K562 (cell line): ENCODE data around the gene SYNCRIP. TPM values are rescaled to one million over a fixed set of nuclear protein-coding genes. Genes with fewer than 3 reads are reported as not detected.

Source experiments
- BMI1 ChIP-seq: fragments of 150-350 bp; IDR thresholded peaks from 2 replicates; pipeline ENCODE4 v1.6.1; 2014; ENCODE audit warnings: low read length
- ESRRA ChIP-seq: fragments of 450-650 bp; IDR thresholded peaks from 2 replicates; pipeline ENCODE4 v1.6.1; 2014; ENCODE audit warnings: low read depth, mild to moderate bottlenecking, moderate library complexity, borderline replicate concordance
- FOXA1 ChIP-seq: fragments of 450-650 bp; IDR thresholded peaks from 2 replicates; pipeline ENCODE4 v1.6.1; 2016; ENCODE audit warnings: mild to moderate bottlenecking, borderline replicate concordance
- HNRNPH1 ChIP-seq: fragments of 200-400 bp; formaldehyde crosslinking; optimal IDR thresholded peaks from 2 replicates; pipeline ENCODE3; 2017; ENCODE audit warnings: low read depth, mild to moderate bottlenecking, low read length, moderate library complexity
- HSF4 ChIP-seq: fragments of 250-450 bp; sonication (Bioruptor Pico); IDR thresholded peaks from 2 replicates; pipeline ENCODE4 v2.1.2; 2022; ENCODE audit warnings: mild to moderate bottlenecking, moderate library complexity, borderline replicate concordance
- JUNB ChIP-seq: fragments of 450-650 bp; formaldehyde crosslinking; conservative IDR thresholded peaks from 2 replicates; pipeline ENCODE4 v1.4.0; 2020; ENCODE audit warnings: mild to moderate bottlenecking
- MYC ChIP-seq, 2 experiments: fragments of 250-450 bp in 1 of 2; sonication (Bioruptor Pico) in 1 of 2; IDR thresholded peaks; 2 replicates each; pipeline versions ENCODE4 v1.5.1 to v1.6.1; 2012 to 2021; ENCODE audit warnings: low read depth in 2 of 2, borderline replicate concordance in 1 of 2, improper control_type of control experiment in 1 of 2, low read length in 1 of 2, mild to moderate bottlenecking in 1 of 2, moderate library complexity in 1 of 2
- NFRKB ChIP-seq: fragments of 450-650 bp; IDR thresholded peaks from 2 replicates; pipeline ENCODE4 v1.6.1; 2016; ENCODE audit warnings: low read depth
- POLR2G ChIP-seq: fragments of 200-400 bp; formaldehyde crosslinking; IDR thresholded peaks from 2 replicates; pipeline ENCODE4 v1.6.1; 2017; ENCODE audit warnings: low read depth, mild to moderate bottlenecking, antibody characterized with exemption, low read length, moderate library complexity
- POU5F1 ChIP-seq: fragments of 150-350 bp; IDR thresholded peaks from 2 replicates; pipeline ENCODE4 v1.6.1; 2014; ENCODE audit warnings: borderline replicate concordance, low read length, low read depth, mild to moderate bottlenecking; ENCODE audit not compliant: partially characterized antibody
- RBM17 ChIP-seq: fragments of 200-400 bp; formaldehyde crosslinking; IDR thresholded peaks from 2 replicates; pipeline ENCODE4 v1.6.1; 2017; ENCODE audit warnings: low read depth, mild to moderate bottlenecking, low read length, borderline replicate concordance
- SREBF1 ChIP-seq: fragments of 150-350 bp; IDR thresholded peaks from 2 replicates; pipeline ENCODE4 v1.6.1; 2014; ENCODE audit warnings: antibody characterized with exemption, low read depth, low read length, borderline replicate concordance
- TCF3 ChIP-seq: sonication (generic); formaldehyde crosslinking; IDR thresholded peaks from 2 replicates; pipeline ENCODE4 v1.4.0; 2020; ENCODE audit warnings: mild to moderate bottlenecking, missing genetic modification reagents
- TCFL5 ChIP-seq: fragments of 250-450 bp; sonication (Bioruptor Pico); conservative IDR thresholded peaks from 2 replicates; pipeline ENCODE4 v1.6.1; 2021; ENCODE audit warnings: mild to moderate bottlenecking, moderate library complexity, matching md5 sums
- ZFP30 ChIP-seq: fragments of 250-450 bp; sonication (Bioruptor Pico); IDR thresholded peaks from 2 replicates; pipeline ENCODE4 v1.8.0; 2022; ENCODE audit warnings: moderate library complexity, mild to moderate bottlenecking, inconsistent platforms, borderline replicate concordance
- ZNF75A ChIP-seq: fragments of 450-650 bp; formaldehyde crosslinking; IDR thresholded peaks from 2 replicates; pipeline ENCODE4 v1.4.0; 2020; ENCODE audit warnings: mild to moderate bottlenecking
- polyA plus RNA-seq, 8 experiments: library from polyadenylated mRNA; depleted of rRNA in 4 of 8; stranded (reverse) in 5 of 8; unstranded in 3 of 8; fragments of >200 nt; fragmentation: Nextera tagmentation in 2 of 8; fragmentation: Illumina TruSeq in 1 of 8; extraction: Ambion mirVana in 2 of 8; extraction: Trizol in 1 of 8; gene quantifications; 2 replicates each; pipeline versions ENCODE4 v1.2.1 to v1.2.3, GENCODE V29; 2011 to 2014; ENCODE audit warnings: inconsistent platforms in 1 of 8, missing spikeins in 1 of 8
- total RNA-seq, 7 experiments: library from RNA; depleted of rRNA in 6 of 7; stranded (reverse); fragments of >200 nt in 6 of 7; fragmentation: Illumina TruSeq in 2 of 7; extraction: Trizol in 2 of 7; gene quantifications; 2 replicates each; pipeline versions ENCODE4 v1.2.1 to v1.2.3, GENCODE V29; 2011 to 2021; ENCODE audit warnings: low replicate concordance in 1 of 7
- TF ChIP-seq, protein P1 (sequence below): fragments of 450-650 bp; IDR thresholded peaks from 2 replicates; pipeline ENCODE4 v1.6.1; 2016; ENCODE audit warnings: borderline replicate concordance
- TF ChIP-seq, protein P2 (sequence below): fragments of 250-450 bp; sonication (Bioruptor Pico); IDR thresholded peaks from 2 replicates; pipeline ENCODE4 v1.5.0; 2021
- TF ChIP-seq, protein P3 (sequence below), 2 experiments: IDR thresholded peaks; 2 replicates each; pipeline ENCODE4 v1.6.1; 2011; ENCODE audit warnings: borderline replicate concordance in 1 of 2, control low read depth in 1 of 2, low read depth in 1 of 2, low read length in 1 of 2, mild to moderate bottlenecking in 1 of 2, mixed read lengths in 1 of 2, moderate library complexity in 1 of 2; ENCODE audit not compliant: insufficient read depth in 1 of 2, insufficient read length in 1 of 2, poor library complexity in 1 of 2, severe bottlenecking in 1 of 2; ENCODE audit errors: extremely low read depth in 1 of 2
- TF ChIP-seq, protein P4 (sequence below): fragments of 450-650 bp; conservative IDR thresholded peaks from 2 replicates; pipeline ENCODE4 v1.6.1; 2016; ENCODE audit warnings: missing genetic modification characterization, low read depth, mild to moderate bottlenecking, missing compliant biosample characterization, moderate library complexity

SYNCRIP gene
- total and polyA plus RNA-seq, 9 of the 15 experiments (the other 6 are each of a cell fraction or from before 2014, with no cell fraction given), result 46.5 to 295 (median 140) TPM

DNA sequence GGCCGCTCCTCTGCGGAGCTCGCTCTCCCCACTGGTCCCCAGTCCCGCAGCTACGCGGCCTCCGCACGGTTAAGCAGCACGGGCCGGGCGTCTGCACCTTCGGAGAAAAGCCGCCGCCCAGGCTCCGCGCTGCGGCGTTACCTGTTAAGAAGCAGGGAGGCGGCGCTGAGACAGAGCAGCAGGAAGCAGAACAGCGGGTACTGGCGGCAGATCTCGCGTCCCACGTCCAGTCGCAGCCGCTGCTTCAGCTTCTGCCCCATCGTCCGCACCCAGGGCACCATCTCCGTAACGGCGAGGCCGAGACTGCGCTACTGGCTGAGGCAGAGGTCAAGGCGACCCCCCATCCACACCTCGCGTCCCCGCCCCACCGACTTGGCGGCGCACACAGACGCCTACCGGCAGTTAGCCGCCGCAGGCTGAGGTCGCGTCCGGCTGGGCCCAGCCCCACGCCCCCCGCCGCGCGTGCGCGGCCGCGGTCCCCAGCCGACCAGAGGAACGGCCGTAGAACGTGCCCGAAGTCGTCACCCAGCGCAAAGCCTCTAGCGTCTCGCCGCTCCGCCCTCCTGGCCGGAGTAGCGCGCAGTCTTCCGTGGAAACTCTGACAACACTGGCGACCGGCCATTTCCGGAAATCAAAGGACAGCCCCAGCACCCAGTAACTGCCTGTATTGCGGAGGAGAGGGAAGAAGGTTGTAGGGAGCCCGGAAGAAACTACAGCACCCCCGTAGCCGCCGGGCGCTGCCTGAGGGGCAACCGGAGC, 49.1 kb downstream of the SYNCRIP start, which contains the start of gene SNX14 (continued):
- peak; percentile 65; the same call in 1 of the 2 replicates for TF ChIP-seq MYC (IDR thresholded peaks at IDR 0.05; ENCODE audit: low read depth, low read length)
- peak; percentile 79; the same call in 1 of the 2 replicates for TF ChIP-seq MYC (CRISPR knock-in tag; IDR thresholded peaks at IDR 0.05; ENCODE audit: borderline replicate concordance, low read depth)
- no peak for TF ChIP-seq POU5F1
- no peak; the same call in 1 of the 2 replicates for TF ChIP-seq NFRKB
- no peak for TF ChIP-seq ZFP30
- TF ChIP-seq ZNF75A (CRISPR knock-in tag), result no peak
- no peak for TF ChIP-seq HNRNPH1
- peak; percentile 51 for TF ChIP-seq ESRRA
- no peak for TF ChIP-seq HSF4 (CRISPR knock-in tag)
- no peak for TF ChIP-seq TCFL5 (CRISPR knock-in tag)
- TF ChIP-seq SREBF1, result no peak
- TF ChIP-seq POLR2G, result peak; percentile 98
- no peak for TF ChIP-seq JUNB (CRISPR knock-in tag)
- no peak for TF ChIP-seq RBM17
- TF ChIP-seq BMI1, result no peak
- TF ChIP-seq, protein P1, sequence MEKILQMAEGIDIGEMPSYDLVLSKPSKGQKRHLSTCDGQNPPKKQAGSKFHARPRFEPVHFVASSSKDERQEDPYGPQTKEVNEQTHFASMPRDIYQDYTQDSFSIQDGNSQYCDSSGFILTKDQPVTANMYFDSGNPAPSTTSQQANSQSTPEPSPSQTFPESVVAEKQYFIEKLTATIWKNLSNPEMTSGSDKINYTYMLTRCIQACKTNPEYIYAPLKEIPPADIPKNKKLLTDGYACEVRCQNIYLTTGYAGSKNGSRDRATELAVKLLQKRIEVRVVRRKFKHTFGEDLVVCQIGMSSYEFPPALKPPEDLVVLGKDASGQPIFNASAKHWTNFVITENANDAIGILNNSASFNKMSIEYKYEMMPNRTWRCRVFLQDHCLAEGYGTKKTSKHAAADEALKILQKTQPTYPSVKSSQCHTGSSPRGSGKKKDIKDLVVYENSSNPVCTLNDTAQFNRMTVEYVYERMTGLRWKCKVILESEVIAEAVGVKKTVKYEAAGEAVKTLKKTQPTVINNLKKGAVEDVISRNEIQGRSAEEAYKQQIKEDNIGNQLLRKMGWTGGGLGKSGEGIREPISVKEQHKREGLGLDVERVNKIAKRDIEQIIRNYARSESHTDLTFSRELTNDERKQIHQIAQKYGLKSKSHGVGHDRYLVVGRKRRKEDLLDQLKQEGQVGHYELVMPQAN, result no peak; the same call in 1 of the 2 replicates
- TF ChIP-seq, protein P2, sequence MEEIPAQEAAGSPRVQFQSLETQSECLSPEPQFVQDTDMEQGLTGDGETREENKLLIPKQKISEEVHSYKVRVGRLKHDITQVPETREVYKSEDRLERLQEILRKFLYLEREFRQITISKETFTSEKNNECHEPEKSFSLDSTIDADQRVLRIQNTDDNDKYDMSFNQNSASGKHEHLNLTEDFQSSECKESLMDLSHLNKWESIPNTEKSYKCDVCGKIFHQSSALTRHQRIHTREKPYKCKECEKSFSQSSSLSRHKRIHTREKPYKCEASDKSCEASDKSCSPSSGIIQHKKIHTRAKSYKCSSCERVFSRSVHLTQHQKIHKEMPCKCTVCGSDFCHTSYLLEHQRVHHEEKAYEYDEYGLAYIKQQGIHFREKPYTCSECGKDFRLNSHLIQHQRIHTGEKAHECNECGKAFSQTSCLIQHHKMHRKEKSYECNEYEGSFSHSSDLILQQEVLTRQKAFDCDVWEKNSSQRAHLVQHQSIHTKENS, result no peak
- TF ChIP-seq, protein P3, sequence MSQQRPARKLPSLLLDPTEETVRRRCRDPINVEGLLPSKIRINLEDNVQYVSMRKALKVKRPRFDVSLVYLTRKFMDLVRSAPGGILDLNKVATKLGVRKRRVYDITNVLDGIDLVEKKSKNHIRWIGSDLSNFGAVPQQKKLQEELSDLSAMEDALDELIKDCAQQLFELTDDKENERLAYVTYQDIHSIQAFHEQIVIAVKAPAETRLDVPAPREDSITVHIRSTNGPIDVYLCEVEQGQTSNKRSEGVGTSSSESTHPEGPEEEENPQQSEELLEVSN (IDR thresholded peaks at IDR 0.05; ENCODE audit: borderline replicate concordance in 1 of 2, extremely low read depth in 1 of 2, insufficient read depth in 1 of 2, insufficient read length in 1 of 2, low read depth in 1 of 2, low read length in 1 of 2, poor library complexity in 1 of 2, severe bottlenecking in 1 of 2), result peak; percentile 74 to 83
- no peak for TF ChIP-seq FOXA1
- TF ChIP-seq TCF3 (CRISPR knock-in tag), result peak; percentile 43
- TF ChIP-seq, protein P4, sequence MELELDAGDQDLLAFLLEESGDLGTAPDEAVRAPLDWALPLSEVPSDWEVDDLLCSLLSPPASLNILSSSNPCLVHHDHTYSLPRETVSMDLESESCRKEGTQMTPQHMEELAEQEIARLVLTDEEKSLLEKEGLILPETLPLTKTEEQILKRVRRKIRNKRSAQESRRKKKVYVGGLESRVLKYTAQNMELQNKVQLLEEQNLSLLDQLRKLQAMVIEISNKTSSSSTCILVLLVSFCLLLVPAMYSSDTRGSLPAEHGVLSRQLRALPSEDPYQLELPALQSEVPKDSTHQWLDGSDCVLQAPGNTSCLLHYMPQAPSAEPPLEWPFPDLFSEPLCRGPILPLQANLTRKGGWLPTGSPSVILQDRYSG (tag), result no peak
